ENCODE measurements around the gene SIRT7. TPM values are rescaled to one million over a fixed set of nuclear protein-coding genes. Genes with fewer than 3 reads are reported as not detected.

The SIRT7 gene
- total RNA-seq, 1 donor from 2014 or later: 20.9 TPM

GRCh38 chr17:81907219-81908145 lies 10.5 kb downstream of the SIRT7 start:
- Mint-ChIP-seq H3K36me3 (ENCODE audit: unreplicated experiment) (peaks cover 8% of the 10 kb centered on the region), H3K27ac (ENCODE audit: unreplicated experiment) (no peak overlapping the region), H3K27me3 (ENCODE audit: unreplicated experiment) (no peaks in the 10 kb centered on the region), H3K9me3 (ENCODE audit: unreplicated experiment) (no peaks in the 10 kb centered on the region), H3K4me1 (ENCODE audit: unreplicated experiment) (peaks cover 9% of the 10 kb centered on the region), H3K4me3 (ENCODE audit: unreplicated experiment) (no peak overlapping the region)
- DNase-seq (ENCODE audit: extremely low spot score, unreplicated experiment): no peak
- no peak for TF ChIP-seq CTCF (IDR thresholded peaks at IDR 0.05)

GRCh38 chr17:81906476-81907218 lies 11.3 kb downstream of the SIRT7 start:
- Mint-ChIP-seq H3K9me3 (ENCODE audit: unreplicated experiment) (no peaks in the 10 kb centered on the region), H3K4me3 (ENCODE audit: unreplicated experiment) (no peak overlapping the region), H3K36me3 (ENCODE audit: unreplicated experiment) (peaks cover 5% of the 10 kb centered on the region), H3K27me3 (ENCODE audit: unreplicated experiment) (no peaks in the 10 kb centered on the region), H3K4me1 (ENCODE audit: unreplicated experiment) (peaks cover 7% of the 10 kb centered on the region), H3K27ac (ENCODE audit: unreplicated experiment) (no peak overlapping the region)
- TF ChIP-seq CTCF (IDR thresholded peaks at IDR 0.05): no peak
- DNase-seq (ENCODE audit: extremely low spot score, unreplicated experiment): no peak

- H3K27ac Mint-ChIP-seq (ENCODE audit: unreplicated experiment): no peak overlapping the region
- no peak for DNase-seq (ENCODE audit: extremely low spot score, unreplicated experiment)
- TF ChIP-seq CTCF (IDR thresholded peaks at IDR 0.05): no peak
These were observed 12.0 kb downstream of the SIRT7 start for GRCh38 chr17:81905993-81906392.

GRCh38 chr17:81905424-81905875 lies 12.5 kb downstream of the SIRT7 start:
- peaks cover 5% of the 10 kb centered on the region for H3K36me3 Mint-ChIP-seq (ENCODE audit: unreplicated experiment)
- no peak for DNase-seq (ENCODE audit: extremely low spot score, unreplicated experiment)
- no peak overlapping the region for H3K4me3 Mint-ChIP-seq (ENCODE audit: unreplicated experiment)
- H3K27ac Mint-ChIP-seq (ENCODE audit: unreplicated experiment): no peak overlapping the region
- no peaks in the 10 kb centered on the region for H3K9me3 Mint-ChIP-seq (ENCODE audit: unreplicated experiment)
- peaks cover 8% of the 10 kb centered on the region for H3K4me1 Mint-ChIP-seq (ENCODE audit: unreplicated experiment)
- no peaks in the 10 kb centered on the region for H3K27me3 Mint-ChIP-seq (ENCODE audit: unreplicated experiment)
- no peak for TF ChIP-seq CTCF (IDR thresholded peaks at IDR 0.05)

More at GRCh38 chr17:81905993-81906392, 12.0 kb downstream of the SIRT7 start:
- Mint-ChIP-seq H3K4me1 (ENCODE audit: unreplicated experiment) (peaks cover 8% of the 10 kb centered on the region), H3K9me3 (ENCODE audit: unreplicated experiment) (no peaks in the 10 kb centered on the region), H3K36me3 (ENCODE audit: unreplicated experiment) (peaks cover 5% of the 10 kb centered on the region), H3K4me3 (ENCODE audit: unreplicated experiment) (no peak overlapping the region), H3K27me3 (ENCODE audit: unreplicated experiment) (no peaks in the 10 kb centered on the region)
